ENCODE measurements around the gene VPS51. TPM values are rescaled to one million over a fixed set of nuclear protein-coding genes. Genes with fewer than 3 reads are reported as not detected.

Gene VPS51
- total RNA-seq, 2 experiments from 2014 or later = 88.0 to 108 TPM

- H3K27me3 Mint-ChIP-seq = peaks cover 5% of the 10 kb centered on the region
- H3K27ac Mint-ChIP-seq = no peak overlapping the region
- H3K9me3 Mint-ChIP-seq = no peaks in the 10 kb centered on the region
- H3K4me3 Mint-ChIP-seq = no peak overlapping the region
- H3K36me3 Mint-ChIP-seq = no peaks in the 10 kb centered on the region
- H3K4me1 Mint-ChIP-seq = no peaks in the 10 kb centered on the region
- no peak for DNase-seq
Measured at GRCh38 chr11:65065851-65066250, 30.2 kb upstream of the VPS51 start.

- H3K27me3 Mint-ChIP-seq = peaks cover 5% of the 10 kb centered on the region
- no peak overlapping the region for H3K27ac Mint-ChIP-seq
- H3K4me1 Mint-ChIP-seq = no peaks in the 10 kb centered on the region
- H3K4me3 Mint-ChIP-seq = no peak overlapping the region
- no peak for DNase-seq
- H3K36me3 Mint-ChIP-seq = no peaks in the 10 kb centered on the region
- H3K9me3 Mint-ChIP-seq = no peaks in the 10 kb centered on the region
Measured at GRCh38 chr11:65066315-65066714, 29.7 kb upstream of the VPS51 start.

GRCh38 chr11:65066805-65067291, 29.2 kb upstream of the VPS51 start:
- H3K4me1 Mint-ChIP-seq = no peaks in the 10 kb centered on the region
- H3K9me3 Mint-ChIP-seq = no peaks in the 10 kb centered on the region
- no peaks in the 10 kb centered on the region for H3K36me3 Mint-ChIP-seq
- H3K4me3 Mint-ChIP-seq = no peak overlapping the region
- DNase-seq = no peak
- peaks cover 5% of the 10 kb centered on the region for H3K27me3 Mint-ChIP-seq
- no peak overlapping the region for H3K27ac Mint-ChIP-seq

- H3K4me1 Mint-ChIP-seq = no peaks in the 10 kb centered on the region
- H3K36me3 Mint-ChIP-seq = no peaks in the 10 kb centered on the region
- H3K4me3 Mint-ChIP-seq = no peak overlapping the region
- peaks cover 1% of the 10 kb centered on the region for H3K27me3 Mint-ChIP-seq
- H3K9me3 Mint-ChIP-seq = no peaks in the 10 kb centered on the region
- no peak overlapping the region for H3K27ac Mint-ChIP-seq
- DNase-seq = no peak
Measured at GRCh38 chr11:65067446-65067845, 28.6 kb upstream of the VPS51 start.

DNA sequence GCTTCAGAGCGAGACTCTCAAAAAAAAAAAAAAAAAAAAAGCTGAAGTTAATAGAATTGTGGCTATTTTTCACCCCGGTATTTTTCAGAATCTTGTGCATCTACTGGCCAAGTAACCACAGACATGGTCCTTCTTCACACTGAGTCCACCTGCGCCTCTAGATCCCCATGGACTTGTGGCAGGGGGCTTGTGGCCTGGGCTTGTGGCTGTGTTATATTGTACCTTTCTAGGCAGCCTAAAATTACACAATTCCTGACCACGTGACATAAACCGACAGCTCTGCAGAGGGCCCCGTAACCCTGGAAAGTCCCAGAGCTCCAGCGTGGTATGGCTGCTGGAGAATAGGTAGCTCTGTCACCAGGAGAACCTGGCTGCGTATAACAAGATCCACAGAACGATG, 26.8 kb upstream of the VPS51 start:
- no peaks in the 10 kb centered on the region for H3K9me3 Mint-ChIP-seq
- no peak overlapping the region for H3K4me3 Mint-ChIP-seq
- no peak overlapping the region for H3K27ac Mint-ChIP-seq
- H3K27me3 Mint-ChIP-seq = no peaks in the 10 kb centered on the region
- peaks cover 3% of the 10 kb centered on the region for H3K36me3 Mint-ChIP-seq
- H3K4me1 Mint-ChIP-seq = no peaks in the 10 kb centered on the region
- no peak for DNase-seq

- Mint-ChIP-seq H3K9me3 (no peaks in the 10 kb centered on the region), H3K36me3 (peaks cover 17% of the 10 kb centered on the region), H3K4me3 (no peak overlapping the region), H3K27ac (no peak overlapping the region), H3K4me1 (no peaks in the 10 kb centered on the region), H3K27me3 (no peaks in the 10 kb centered on the region)
- no peak for DNase-seq
Measured at GRCh38 chr11:65071907-65072630, 23.9 kb upstream of the VPS51 start.

DNA sequence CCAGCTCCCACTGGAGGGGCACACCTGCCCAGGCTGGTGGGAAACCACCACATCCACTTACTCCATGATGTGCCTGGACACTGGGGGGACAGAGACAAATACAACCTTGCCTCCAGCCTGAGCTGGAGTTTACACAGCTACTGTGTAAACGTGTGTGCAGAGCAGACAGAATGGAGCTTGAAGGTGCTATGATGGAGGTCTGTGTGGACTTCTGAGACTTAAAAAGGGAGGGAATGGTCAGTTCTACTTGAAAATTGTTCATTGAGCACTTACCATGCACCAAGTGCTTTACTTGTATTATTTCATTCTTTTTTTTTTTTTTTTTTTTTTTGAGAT, 23.4 kb upstream of the VPS51 start:
- H3K4me3 Mint-ChIP-seq = no peak overlapping the region
- H3K9me3 Mint-ChIP-seq = no peaks in the 10 kb centered on the region
- H3K4me1 Mint-ChIP-seq = no peaks in the 10 kb centered on the region
- H3K27ac Mint-ChIP-seq = no peak overlapping the region
- H3K36me3 Mint-ChIP-seq = peaks cover 21% of the 10 kb centered on the region
- no peak for DNase-seq
- no peaks in the 10 kb centered on the region for H3K27me3 Mint-ChIP-seq

DNA sequence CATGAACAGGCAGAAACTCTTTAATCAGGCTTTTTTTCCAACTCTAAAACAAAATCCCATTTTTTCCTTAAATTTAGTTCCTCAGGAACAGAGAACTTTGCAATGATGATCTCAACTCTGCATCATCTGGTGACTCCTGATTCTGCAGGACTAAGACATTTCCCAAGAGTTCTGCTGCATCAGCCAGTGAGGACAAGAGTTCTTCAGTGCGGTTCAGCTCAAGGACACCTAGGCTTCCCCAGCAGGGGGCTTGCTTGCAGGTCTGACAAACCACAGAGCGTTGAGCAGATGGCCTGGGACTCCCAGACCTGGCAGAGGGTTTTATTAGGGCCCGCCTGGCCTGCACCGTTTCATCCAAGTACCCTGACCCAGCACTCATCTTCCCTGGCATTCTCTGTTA, 18.6 kb upstream of the VPS51 start:
- peaks cover 28% of the 10 kb centered on the region for H3K4me1 Mint-ChIP-seq
- H3K9me3 Mint-ChIP-seq = no peaks in the 10 kb centered on the region
- H3K36me3 Mint-ChIP-seq = peaks cover 57% of the 10 kb centered on the region
- H3K4me3 Mint-ChIP-seq = no peak overlapping the region
- H3K27ac Mint-ChIP-seq = no peak overlapping the region
- no peaks in the 10 kb centered on the region for H3K27me3 Mint-ChIP-seq
- no peak for DNase-seq

- no peak overlapping the region for H3K4me3 Mint-ChIP-seq
- peaks cover 35% of the 10 kb centered on the region for H3K4me1 Mint-ChIP-seq
- H3K36me3 Mint-ChIP-seq = peaks cover 64% of the 10 kb centered on the region
- H3K9me3 Mint-ChIP-seq = no peaks in the 10 kb centered on the region
- no peak overlapping the region for H3K27ac Mint-ChIP-seq
- H3K27me3 Mint-ChIP-seq = no peaks in the 10 kb centered on the region
- peak; percentile 60 for DNase-seq
Measured at GRCh38 chr11:65078151-65078550, 17.9 kb upstream of the VPS51 start.

DNA sequence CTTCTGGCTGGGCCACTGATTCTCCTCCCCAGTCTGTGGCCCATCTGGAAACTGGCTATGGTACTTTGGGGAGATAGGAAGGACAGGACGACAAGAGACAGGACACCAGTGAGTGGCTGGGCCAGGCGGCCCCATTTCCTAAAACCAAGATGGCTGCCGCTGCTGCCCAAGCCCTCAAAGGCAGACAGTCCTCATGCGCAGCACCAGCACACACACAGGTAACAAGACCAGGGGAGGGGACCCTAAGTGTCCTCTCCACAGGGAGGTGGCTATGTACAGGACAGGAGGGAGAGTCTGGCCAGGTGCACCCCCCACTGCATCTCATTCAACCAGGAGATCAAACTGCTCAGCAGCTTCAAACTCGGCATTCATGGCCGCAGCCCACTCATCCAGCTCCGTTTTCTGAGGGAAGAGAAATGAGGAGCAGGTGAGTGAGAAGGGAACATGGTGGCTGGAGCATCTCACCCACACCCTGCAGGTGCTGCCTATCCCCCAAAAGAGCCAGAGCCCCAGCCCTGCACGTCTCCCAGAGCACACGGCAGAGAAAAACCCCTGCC, 17.1 kb upstream of the VPS51 start:
- Mint-ChIP-seq H3K9me3 (no peaks in the 10 kb centered on the region), H3K27ac (peak overlapping the region; percentile 32), H3K4me1 (peaks cover 35% of the 10 kb centered on the region), H3K4me3 (no peak overlapping the region), H3K27me3 (peaks cover 1% of the 10 kb centered on the region), H3K36me3 (peaks cover 67% of the 10 kb centered on the region)
- no peak for DNase-seq

DNA sequence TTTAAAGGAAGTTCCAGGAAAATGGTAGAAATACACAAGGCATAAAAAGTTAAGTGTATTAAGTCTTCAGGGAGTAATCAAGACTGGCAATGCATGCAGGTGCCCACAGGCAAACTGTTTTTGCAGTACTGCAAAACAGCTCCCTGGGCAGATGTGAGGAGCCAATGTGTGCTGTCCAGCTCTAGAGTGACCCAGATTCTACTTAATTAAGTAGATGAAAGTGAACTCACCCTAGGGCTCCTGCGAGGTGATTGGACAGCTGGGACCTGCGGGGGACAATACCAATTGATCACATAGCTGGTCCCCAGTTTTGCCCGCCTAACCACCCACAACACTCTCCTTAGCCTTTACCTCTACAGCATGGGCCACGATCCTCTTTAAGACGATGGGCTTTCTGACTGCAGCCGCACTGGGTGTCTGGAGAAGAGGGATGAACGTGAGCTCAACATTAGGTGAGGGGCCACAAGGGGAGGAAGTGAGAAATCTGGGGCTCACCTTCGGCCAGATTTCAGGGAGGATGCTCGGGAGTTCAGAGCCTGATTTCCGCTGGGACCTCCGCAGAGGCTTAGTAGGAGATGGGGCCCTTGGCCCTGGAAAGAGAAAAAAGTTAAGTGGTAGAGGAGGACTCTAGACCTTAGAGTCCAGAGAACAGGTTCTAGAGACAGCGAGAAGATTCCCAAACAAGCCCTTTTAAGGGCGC, 12.7 kb upstream of the VPS51 start:
- Mint-ChIP-seq H3K27ac (peak overlapping the region; percentile 98), H3K4me3 (peak overlapping the region; percentile 97), H3K27me3 (peaks cover 4% of the 10 kb centered on the region), H3K4me1 (peaks cover 41% of the 10 kb centered on the region), H3K9me3 (no peaks in the 10 kb centered on the region), H3K36me3 (peaks cover 45% of the 10 kb centered on the region)
- DNase-seq = no peak

GRCh38 chr11:65083834-65084597, 12.0 kb upstream of the VPS51 start, which contains the start of the genes CDCA5 and ZFPL1:
Gene CDCA5, minus strand, starts transcription at chr11:65084040. Its CDS starts 62 bp downstream, at chr11:65083978.
Gene ZFPL1, plus strand, starts transcription at chr11:65084222. Its CDS starts 477 bp downstream, at chr11:65084699.
- Mint-ChIP-seq H3K4me1 (peaks cover 34% of the 10 kb centered on the region), H3K27ac (peak within 1 kb of the TSS; percentile 98), H3K4me3 (peak within 1 kb of the TSS; percentile 97), H3K27me3 (peaks cover 4% of the 10 kb centered on the region), H3K9me3 (no peaks in the 10 kb centered on the region), H3K36me3 (peaks cover 40% of the 10 kb centered on the region)
- peak; percentile 97 for DNase-seq

- Mint-ChIP-seq H3K36me3 (peaks cover 37% of the 10 kb centered on the region), H3K27me3 (peaks cover 4% of the 10 kb centered on the region), H3K4me3 (peak overlapping the region; percentile 97), H3K27ac (peak overlapping the region; percentile 98), H3K9me3 (no peaks in the 10 kb centered on the region), H3K4me1 (peaks cover 29% of the 10 kb centered on the region)
- DNase-seq = no peak
Measured at GRCh38 chr11:65084598-65085375, 11.2 kb upstream of the VPS51 start.

DNA sequence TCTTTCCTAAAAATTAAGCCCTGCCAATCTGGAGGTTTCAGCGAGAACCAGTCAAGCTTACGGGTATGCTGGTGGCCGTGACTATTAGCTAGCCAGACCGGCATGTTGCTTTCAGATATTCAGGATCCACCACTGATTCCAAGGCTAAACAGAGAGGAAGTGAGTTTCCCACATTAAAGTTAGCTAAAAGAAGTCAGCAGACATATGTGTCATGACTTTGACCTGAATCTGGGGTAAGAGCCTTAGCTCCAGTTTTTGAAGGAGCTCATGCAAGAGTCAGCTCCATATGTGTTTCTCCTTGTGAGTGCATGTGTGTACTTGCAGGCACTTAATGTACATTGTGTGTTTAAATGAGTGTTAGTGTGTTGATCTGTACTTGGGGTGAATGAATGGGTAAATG, 10.6 kb upstream of the VPS51 start:
- Mint-ChIP-seq H3K9me3 (no peaks in the 10 kb centered on the region), H3K4me1 (peaks cover 28% of the 10 kb centered on the region), H3K27ac (no peak overlapping the region), H3K36me3 (peaks cover 36% of the 10 kb centered on the region), H3K4me3 (peak overlapping the region; percentile 97), H3K27me3 (peaks cover 4% of the 10 kb centered on the region)
- no peak for DNase-seq
